Ishikawa (cell line): ENCODE results near the gene TP53RK.

Experiments
- CEBPB ChIP-seq: IDR thresholded peaks from 2 replicates; pipeline ENCODE4 v1.6.1; 2012
- CREB1 ChIP-seq: IDR thresholded peaks from 2 replicates; pipeline ENCODE4 v1.6.1; 2012; ENCODE audit warnings: low read depth
- EGR1 ChIP-seq: IDR thresholded peaks from 2 replicates; pipeline ENCODE4 v1.6.1; 2012
- EP300 ChIP-seq: IDR thresholded peaks from 2 replicates; pipeline ENCODE4 v1.6.1; 2012; ENCODE audit warnings: borderline replicate concordance
- FOXM1 ChIP-seq: IDR thresholded peaks from 2 replicates; pipeline ENCODE4 v1.6.1; 2012; ENCODE audit warnings: low read depth, borderline replicate concordance
- NFIC ChIP-seq: IDR thresholded peaks from 2 replicates; pipeline ENCODE4 v1.6.1; 2012
- RAD21 ChIP-seq: IDR thresholded peaks from 2 replicates; pipeline ENCODE4 v1.6.1; 2012; ENCODE audit warnings: low read depth
- TAF1 ChIP-seq: IDR thresholded peaks from 2 replicates; pipeline ENCODE4 v1.6.1; 2012; ENCODE audit warnings: low read depth, mild to moderate bottlenecking
- TCF12 ChIP-seq: IDR thresholded peaks from 2 replicates; pipeline ENCODE4 v1.6.1; 2012; ENCODE audit warnings: low read depth
- TEAD4 ChIP-seq: IDR thresholded peaks from 2 replicates; pipeline ENCODE4 v1.6.1; 2012
- YY1 ChIP-seq: IDR thresholded peaks from 2 replicates; pipeline ENCODE4 v1.6.1; 2012; ENCODE audit warnings: low read depth
- ZBTB7A ChIP-seq: IDR thresholded peaks from 2 replicates; pipeline ENCODE4 v1.6.1; 2012; ENCODE audit warnings: low read depth
- TF ChIP-seq, protein P1 (sequence below): IDR thresholded peaks from 2 replicates; pipeline ENCODE4 v1.6.1; 2012
- TF ChIP-seq, protein P2 (sequence below): IDR thresholded peaks from 2 replicates; pipeline ENCODE4 v1.6.1; 2012
- TF ChIP-seq, protein P3 (sequence below): IDR thresholded peaks from 2 replicates; pipeline ENCODE4 v1.6.1; 2012; ENCODE audit warnings: low read depth, mild to moderate bottlenecking

The TP53RK gene

DNA sequence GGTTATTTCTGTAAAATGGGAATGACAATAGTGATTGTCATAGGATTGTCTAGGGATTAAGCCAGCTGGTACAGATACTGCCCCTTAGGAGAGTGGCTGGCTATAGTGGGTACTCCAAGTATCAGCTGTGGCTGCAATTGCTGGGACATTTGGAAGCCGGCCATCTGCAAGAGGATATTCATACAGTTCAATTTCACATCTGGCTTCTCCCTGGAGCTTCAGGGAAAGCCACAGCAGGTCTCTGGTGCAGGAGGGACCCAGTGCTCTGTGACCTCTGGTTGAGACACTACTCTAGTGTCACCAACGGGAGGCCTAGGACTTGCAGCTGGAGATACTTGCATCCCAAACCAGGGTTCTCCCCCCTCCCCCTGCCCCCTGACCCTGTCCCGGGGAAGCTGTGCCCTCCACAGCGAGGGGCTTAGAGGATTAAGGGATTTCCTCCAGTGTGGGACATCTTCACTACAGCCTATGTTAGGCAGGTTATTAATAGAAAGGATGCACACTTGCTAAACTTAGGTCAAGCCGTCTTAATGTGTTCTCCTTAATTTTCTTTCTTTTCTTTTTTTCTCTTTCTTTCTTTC lies 22.9 kb upstream of the TP53RK start:
- TF ChIP-seq CEBPB (no peak), RAD21 (no peak), CREB1 (no peak), NFIC (no peak), FOXM1 (no peak), ZBTB7A (no peak), TEAD4 (no peak), YY1 (no peak), TAF1 (no peak)
- TF ChIP-seq, protein P1, sequence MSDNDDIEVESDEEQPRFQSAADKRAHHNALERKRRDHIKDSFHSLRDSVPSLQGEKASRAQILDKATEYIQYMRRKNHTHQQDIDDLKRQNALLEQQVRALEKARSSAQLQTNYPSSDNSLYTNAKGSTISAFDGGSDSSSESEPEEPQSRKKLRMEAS, result no peak
- TF ChIP-seq, protein P2, sequence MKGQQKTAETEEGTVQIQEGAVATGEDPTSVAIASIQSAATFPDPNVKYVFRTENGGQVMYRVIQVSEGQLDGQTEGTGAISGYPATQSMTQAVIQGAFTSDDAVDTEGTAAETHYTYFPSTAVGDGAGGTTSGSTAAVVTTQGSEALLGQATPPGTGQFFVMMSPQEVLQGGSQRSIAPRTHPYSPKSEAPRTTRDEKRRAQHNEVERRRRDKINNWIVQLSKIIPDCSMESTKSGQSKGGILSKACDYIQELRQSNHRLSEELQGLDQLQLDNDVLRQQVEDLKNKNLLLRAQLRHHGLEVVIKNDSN, result no peak

DNA sequence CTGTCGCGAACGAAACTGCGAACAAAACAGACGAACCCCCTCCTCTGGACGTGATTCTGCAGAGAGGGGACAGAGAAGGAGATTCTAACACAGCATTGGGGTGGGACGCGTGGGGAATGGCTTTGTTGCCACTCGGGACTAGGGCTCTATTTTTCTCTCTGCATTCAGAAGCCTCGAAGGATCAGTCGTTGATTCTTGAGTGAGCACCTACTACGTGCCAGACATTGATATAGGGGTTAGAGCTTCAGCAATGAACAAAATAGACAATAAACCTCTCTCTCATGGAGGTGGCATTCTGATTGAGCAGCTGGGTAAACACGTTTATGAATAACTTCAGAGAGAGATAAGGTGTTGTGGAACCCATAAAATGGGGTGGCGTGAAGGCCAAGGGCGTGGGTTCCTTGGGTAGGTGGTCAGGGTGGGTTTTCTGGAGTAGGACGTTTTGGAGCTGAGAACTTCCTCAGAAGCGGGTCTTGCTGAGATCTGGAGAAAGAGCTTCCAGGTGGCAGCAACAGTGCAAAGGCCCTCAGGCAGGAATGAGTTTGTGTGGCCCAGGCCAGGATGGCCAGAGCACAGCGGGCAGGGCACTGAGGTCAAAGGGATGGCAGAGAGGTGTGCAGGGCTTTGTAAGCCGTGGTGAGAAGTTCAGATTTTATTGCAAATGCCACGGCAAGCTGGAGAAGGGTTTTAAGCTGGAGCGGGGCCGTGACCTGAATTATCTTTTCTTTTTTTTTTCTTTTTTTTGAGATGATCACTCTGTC lies 21.1 kb upstream of the TP53RK start:
- TF ChIP-seq, protein P2, result no peak
- TF ChIP-seq YY1, result no peak

DNA sequence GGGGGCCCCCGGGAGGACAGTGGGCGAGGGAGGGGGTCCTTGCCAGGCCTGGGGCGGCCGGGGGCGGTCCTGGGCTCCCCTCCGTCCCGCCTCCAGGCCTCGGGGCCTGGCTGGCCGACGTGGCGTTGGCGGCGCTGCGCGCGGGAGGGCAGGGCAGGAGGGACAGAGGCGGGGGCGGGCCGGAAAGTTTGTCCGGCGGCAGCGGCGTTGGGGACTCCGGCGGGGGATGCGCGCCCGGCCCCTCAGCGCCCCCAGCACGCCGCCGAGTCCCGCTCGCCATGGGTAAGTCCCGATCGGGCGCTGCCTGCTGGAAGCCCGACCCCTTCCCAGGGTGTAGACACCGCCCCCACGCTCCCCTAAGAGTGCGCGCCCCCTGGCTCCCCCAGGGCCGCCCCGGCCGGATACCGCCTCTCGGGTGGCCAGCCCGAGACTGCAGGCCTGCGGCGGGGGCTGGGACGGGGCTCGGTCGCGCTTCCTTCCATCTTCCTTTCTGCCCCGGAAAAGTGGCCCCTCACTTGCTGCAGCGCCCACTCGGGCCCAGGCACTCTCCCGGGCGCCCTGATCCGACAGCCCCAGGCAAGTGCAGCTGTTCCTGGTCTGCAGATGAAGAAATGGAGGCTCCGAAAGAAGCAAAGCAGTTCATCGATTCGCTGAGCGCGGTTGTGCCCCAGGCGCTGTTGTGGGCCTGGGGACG lies 20.4 kb upstream of the TP53RK start, which contains the start of gene SLC2A10:
SLC2A10 (plus strand) TSS at position 191 of the 694 bp plus-strand sequence; CDS start at position 279, 88 bp downstream.
- TF ChIP-seq NFIC (no peak), CEBPB (no peak), TAF1 (no peak), RAD21 (no peak), EGR1 (no peak), CREB1 (no peak), TCF12 (no peak), ZBTB7A (no peak), FOXM1 (no peak), EP300 (no peak)
- TF ChIP-seq, protein P1, result no peak
- TF ChIP-seq, protein P2, result no peak
- TF ChIP-seq, protein P3, sequence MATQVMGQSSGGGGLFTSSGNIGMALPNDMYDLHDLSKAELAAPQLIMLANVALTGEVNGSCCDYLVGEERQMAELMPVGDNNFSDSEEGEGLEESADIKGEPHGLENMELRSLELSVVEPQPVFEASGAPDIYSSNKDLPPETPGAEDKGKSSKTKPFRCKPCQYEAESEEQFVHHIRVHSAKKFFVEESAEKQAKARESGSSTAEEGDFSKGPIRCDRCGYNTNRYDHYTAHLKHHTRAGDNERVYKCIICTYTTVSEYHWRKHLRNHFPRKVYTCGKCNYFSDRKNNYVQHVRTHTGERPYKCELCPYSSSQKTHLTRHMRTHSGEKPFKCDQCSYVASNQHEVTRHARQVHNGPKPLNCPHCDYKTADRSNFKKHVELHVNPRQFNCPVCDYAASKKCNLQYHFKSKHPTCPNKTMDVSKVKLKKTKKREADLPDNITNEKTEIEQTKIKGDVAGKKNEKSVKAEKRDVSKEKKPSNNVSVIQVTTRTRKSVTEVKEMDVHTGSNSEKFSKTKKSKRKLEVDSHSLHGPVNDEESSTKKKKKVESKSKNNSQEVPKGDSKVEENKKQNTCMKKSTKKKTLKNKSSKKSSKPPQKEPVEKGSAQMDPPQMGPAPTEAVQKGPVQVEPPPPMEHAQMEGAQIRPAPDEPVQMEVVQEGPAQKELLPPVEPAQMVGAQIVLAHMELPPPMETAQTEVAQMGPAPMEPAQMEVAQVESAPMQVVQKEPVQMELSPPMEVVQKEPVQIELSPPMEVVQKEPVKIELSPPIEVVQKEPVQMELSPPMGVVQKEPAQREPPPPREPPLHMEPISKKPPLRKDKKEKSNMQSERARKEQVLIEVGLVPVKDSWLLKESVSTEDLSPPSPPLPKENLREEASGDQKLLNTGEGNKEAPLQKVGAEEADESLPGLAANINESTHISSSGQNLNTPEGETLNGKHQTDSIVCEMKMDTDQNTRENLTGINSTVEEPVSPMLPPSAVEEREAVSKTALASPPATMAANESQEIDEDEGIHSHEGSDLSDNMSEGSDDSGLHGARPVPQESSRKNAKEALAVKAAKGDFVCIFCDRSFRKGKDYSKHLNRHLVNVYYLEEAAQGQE, result no peak

DNA sequence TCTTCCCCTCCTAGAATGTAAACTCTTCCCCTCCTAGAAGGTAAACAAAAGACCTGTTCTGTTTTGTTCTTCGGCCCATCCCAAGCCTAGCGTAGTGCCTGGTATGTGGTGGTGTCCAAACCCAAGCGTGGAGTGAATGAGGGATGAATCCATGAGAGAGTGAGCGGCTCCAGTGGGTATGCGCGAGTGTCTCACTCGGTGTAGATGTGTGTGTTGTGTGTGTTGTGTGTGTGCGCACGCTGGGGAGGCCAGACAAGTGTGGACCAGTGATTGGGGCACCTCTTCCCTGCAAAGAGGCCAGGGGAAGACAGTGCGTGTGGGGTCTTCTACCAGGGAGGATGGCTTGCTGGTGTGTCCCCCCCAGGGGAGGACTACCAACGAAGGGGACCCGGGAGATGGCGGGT lies 19.8 kb upstream of the TP53RK start:
- no peak for TF ChIP-seq RAD21
- TF ChIP-seq EGR1, result no peak
- no peak for TF ChIP-seq ZBTB7A
- TF ChIP-seq NFIC, result no peak
- no peak for TF ChIP-seq CEBPB
- no peak for TF ChIP-seq TAF1
- TF ChIP-seq, protein P3, result no peak
- no peak for TF ChIP-seq TEAD4
- TF ChIP-seq YY1, result no peak
- no peak for TF ChIP-seq EP300
- TF ChIP-seq FOXM1, result no peak
- TF ChIP-seq TCF12, result no peak
- TF ChIP-seq CREB1, result no peak
- TF ChIP-seq, protein P2, result no peak
- TF ChIP-seq, protein P1, result no peak
